ENCODE data around the gene MST1.
"Not testable (repeated sequence)": the region's sequence is repeated elsewhere in the genome, so short reads cannot be mapped to it uniquely, and the experiment has no call there.

MST1 gene

DNA sequence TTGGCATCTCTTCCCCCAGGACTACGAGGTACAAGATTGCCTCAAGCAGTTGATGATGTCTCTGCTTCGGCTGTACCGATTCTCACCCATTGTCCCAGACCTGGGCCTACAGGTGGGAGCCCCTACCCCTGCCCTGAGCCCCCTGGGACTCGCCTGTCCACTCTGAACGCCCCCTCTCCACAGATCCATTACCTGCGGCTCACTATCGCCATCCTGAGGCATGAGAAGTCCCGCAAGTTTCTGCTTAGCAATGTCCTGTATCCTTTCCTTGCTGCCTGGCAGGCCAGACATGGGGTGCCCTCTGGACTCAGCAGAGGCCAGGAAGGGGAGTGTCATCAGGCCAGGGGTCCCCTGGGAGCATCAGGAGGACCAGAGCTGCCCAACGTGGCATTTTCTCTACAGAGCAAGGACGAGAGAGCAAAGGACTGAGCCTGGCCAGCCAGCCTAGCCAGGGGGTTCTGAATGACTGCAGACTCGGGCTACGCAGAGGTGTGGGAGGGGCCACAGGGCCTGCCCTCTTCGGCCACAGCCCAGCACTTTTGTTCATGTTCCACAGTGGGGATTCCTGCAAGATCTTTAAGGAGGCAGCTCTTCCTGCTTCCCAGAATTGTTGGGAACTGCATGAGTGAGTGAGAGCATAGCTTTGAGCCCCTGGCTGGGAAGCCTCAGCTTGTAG is 11.3 kb upstream of the MST1 start:
- no peak for DNase-seq

DNA sequence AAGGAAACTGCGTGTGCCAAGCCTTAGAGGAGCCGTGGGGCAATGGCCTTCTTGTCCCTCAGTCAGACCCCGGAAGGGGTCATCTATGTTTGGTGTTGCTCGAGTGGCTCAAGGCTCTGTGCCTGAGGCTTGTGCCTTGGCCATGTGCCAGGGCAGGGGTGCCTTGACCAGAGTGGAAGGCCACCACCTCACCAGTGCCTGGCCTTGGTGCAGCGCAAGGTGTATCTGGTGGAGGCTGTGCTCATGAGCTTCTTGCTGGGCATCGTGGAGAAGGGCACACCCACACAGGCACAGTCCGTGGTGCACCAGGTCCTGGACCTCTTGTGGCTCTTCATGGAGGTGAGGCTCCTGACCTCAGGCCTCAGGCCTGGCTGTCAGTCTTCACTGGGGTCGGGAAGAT is 10.7 kb upstream of the MST1 start:
- no peak for DNase-seq

DNA sequence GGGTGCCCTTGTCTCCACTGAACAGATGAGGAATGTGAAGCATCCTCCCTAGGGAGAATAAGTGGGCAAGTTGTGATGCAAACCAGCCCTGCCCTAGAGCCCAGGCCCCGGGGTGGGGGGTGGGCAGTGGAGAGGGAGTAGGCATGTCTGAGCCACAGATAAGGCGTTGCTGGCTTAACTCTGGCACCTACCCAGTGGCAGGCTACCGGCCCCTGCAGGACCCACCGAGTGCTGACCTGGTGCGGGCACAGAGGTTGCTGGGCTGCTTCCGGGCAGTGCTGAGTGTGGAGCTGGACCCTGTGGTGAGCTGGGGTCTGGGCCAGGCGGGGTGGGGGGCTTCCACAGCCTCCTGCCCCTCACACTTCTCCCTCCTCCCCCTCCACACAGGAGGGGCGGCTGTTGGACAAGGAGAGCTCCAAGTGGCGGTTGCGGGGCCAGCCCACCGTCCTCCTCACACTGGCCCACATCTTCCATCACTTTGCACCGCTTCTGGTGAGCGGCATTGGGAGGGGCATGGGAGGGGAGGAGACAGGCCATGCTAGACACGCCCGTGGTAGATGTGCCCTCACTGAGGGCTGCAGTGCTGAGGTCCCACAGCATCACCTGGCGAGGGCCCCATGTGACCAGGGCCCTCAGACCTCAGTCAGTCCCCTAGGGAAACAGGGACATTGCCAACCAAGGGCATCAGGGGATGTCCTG is 10.2 kb upstream of the MST1 start:
- no peak for DNase-seq

DNA sequence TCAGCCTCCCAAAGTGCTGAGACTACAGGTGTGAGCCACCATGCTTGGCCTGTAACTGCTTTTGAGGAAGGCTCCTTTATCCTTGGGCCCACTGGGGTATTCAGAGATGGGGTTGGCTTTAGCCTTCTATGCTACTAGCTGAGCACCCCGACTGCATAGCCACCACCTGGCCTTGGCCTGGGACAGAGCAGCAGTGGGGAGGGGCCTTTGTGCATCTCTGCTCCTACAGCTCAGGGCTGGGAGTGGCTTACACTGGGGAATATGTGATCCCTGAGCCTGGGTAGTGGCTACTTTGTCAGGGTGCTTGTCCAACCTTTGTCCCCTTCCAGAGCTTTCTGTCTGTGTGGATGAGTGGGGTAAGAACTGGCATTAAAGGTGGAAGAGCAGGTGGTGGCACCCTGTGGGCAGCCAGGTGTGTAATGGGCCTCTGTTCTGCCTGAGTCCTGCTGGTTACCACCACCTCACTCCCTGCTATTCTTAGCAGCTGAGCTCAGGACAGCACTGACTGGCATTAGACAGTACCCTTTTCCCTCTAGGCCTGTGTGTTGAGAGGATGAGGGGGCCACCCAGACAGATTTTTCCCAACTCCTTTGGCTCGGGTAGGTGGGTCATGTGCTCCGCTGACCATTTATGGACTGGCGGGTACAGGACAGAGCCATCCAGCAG is 6.2 kb upstream of the MST1 start:
- not testable (repeated sequence) for DNase-seq

DNA sequence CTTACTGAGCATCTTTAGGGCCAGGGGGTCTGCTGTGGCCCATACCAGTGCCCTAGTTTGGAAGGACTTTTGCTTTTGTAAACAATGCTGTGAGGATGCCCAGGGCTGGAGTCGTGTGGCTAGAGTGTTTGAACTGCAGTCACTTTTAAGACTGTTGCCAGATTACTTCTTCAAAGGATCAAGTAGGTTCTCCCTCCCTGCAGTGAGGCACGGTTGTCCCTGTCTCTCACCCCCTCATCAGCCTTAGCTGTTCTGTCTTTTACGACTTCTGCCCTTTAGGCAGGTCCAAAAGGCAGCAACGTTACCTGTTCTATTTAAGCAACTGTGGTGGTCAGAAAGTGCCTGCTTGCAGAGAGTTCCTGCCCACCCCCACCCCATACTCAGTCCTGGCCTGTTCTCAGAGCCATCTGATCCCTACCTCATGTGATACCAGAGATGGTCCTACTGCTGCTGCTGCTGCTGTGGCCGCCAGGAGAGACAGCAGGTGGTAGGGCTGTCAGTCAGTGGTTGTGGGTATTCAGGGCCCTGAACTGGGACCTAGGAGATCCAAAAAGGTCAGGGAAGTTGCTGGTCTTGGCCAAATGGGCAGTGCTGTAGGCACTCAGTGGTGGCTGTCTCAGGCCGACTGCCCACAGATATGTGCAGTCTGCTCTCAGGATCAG is 5.3 kb upstream of the MST1 start:
- not testable (repeated sequence) for DNase-seq

DNA sequence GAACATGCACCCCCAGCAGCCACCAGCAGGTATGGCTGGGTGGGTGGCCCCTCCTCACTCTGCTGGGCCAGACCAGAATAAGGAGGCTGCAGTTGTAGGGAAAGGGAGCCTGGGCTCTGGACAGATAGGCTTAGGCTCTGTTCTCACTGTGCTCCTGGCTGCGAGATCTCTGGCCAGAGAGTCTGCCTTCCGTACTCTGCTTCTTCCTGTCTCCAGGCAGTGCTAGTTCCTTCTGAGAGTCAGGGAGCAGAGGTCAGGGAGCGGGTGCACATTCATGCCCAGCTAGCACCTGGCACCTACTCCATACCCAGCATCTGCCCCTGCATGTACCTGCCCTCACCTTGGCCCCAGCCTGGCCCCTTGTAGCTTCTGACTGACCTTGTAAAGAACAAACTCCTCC is 2.2 kb upstream of the MST1 start:
- not testable (repeated sequence) for DNase-seq

GRCh38 chr3:49690856-49691255 is 1.6 kb upstream of the MST1 start:
- DNase-seq = not testable (repeated sequence)

- not testable (repeated sequence) for DNase-seq
Measured at GRCh38 chr3:49689908-49690624, 792 bp upstream of the MST1 start.

DNA sequence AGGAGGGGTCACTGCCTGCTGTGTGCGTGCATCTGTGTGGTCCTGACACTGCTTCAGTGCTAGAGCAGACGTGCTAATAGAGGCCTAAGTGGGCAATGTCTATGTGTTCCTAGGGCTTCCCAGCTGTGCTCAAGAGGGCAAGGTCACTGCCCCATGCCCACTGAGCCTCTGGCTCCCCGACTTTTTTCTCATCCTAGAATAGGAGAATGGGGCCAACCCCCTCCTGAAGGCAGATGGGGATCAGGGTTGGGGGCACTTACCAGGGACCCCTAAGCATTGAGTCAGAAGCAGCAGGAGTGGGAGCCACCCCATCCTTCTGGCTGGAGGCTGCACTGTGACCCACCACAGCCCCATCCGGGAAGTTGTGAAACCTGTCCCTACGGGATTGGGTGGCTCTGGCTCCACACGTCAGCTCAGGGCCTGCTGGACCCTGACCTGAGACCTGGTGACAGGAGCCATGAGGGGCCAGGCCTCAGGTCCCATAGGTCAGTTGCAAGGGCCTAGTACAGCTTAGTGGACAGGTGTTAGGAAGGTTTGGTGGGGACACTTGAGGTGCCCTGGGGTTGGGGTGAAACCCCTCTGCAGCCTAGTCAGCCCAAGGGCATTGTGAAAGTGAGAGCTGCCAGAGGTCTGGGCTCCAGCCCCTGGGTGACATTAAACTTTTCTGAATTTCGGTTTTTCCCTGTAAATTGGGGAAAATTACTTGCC is 782 bp downstream of the MST1 start:
- DNase-seq = not testable (repeated sequence)

DNA sequence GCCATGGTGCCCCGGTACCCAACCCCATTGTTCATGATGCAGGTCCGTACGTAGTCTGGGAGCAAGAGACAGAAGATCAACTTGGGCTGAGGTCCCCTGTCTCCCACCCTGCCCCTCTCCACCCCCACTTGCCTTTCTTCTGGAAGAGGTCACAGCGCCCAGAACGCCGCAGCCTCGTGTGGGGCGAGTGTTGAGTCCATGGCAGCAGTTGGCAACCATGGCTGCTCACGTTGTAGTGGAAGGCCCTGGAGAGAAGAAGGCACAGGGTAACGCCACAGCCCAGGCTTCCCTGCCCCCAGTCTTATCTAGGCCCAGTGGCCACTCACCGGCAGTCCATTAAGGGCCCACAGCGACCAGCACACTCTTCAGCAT is 1.9 kb downstream of the MST1 start:
- not testable (repeated sequence) for DNase-seq

GRCh38 chr3:49686769-49687423 is 2.4 kb downstream of the MST1 start:
- not testable (repeated sequence) for DNase-seq

DNA sequence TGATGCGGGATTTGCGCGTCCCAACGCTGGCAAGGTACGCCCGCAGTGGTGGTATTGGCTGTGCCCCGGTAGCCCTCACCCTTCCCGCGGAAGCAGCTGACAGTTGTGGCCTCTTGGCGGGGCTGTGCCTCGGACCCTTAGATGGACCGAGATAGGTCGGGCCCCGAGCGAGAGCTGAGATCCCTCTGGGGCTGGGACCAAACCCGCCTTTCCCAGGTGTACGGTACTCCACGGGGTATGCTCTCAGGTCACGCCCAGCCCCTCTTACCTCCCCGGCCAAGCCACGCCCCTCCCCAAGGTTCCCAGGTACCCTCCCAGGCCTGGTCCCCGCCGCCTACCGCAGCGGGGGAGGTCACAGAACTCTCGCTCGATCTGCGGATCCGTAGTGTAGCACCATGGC is 2.9 kb downstream of the MST1 start:
- not testable (repeated sequence) for DNase-seq

DNA sequence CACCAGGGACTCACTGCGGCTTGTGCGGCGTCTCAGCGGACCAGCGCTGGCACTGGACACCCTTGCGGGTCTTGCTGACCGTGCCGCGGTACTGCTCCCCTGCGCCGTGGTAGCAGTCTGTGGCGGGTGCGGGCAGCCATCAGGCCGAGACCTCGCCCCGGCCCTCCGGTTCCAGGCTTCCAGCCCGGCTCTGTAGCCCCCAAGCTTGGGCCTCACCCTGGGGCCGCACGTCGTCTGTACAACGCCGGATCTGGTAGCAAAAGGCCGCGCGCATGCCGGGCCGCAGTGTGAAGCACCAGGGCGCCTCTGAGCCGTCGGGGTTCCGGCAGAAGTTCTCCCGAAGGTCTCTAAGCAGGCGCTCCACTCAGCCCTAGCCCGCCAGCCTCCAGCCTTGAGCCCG is 3.4 kb downstream of the MST1 start:
- not testable (repeated sequence) for DNase-seq

- DNase-seq = not testable (repeated sequence)
Measured at GRCh38 chr3:49685103-49685502, 4.2 kb downstream of the MST1 start.

- DNase-seq = not testable (repeated sequence)
Measured at GRCh38 chr3:49684453-49684852, 4.8 kb downstream of the MST1 start.

- no peak for DNase-seq
Measured at GRCh38 chr3:49683162-49683561, 6.1 kb downstream of the MST1 start.

GRCh38 chr3:49681543-49681942 is 7.7 kb downstream of the MST1 start:
- DNase-seq = no peak

GRCh38 chr3:49681232-49681522 is 8.1 kb downstream of the MST1 start:
- no peak for DNase-seq

- no peak for DNase-seq
Measured at GRCh38 chr3:49680493-49681231, 8.6 kb downstream of the MST1 start.

DNA sequence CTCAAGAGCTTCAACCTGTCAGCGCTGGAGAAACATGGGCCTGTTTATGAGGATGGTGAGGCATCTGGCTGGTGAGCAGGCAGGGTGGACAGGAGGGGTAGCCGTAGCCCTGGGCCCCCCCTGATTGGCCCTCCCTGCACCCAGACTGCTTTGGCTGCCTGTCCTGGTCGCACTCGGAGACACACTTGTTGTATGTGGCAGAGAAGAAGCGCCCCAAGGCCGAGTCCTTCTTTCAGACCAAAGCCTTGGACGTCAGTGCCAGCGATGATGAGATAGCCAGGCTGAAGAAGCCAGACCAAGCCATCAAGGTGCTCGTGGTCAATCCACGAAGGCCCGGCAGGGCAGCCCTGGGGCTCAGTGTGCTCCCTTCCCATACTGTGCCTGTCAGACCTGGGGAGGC is 13.4 kb downstream of the MST1 start:
- no peak for DNase-seq

DNA sequence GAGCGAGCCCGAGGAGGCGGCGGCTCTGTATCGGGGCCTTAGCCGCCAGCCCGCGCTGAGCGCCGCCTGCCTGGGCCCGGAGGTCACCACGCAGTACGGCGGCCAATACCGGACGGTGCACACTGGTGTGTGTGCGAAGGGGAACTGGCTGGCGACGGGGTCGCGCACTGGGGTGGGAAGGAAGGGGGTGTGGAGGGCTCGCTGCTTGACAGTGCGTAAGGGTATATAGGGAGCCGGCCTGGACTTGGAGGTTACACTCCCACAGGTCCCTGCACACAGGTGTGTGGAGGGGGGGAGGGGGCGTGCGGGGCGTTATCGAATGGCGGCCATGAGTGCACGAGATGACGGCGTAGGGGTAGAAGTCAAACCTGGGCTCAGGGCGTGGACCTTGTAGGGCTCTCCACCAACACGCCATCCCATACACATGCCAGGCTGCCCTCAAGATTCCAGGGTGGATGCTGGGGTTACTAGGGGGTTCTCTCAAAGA is 14.7 kb downstream of the MST1 start:
- no peak for DNase-seq
